ENCODE results near the gene PRTN3.

DNA sequence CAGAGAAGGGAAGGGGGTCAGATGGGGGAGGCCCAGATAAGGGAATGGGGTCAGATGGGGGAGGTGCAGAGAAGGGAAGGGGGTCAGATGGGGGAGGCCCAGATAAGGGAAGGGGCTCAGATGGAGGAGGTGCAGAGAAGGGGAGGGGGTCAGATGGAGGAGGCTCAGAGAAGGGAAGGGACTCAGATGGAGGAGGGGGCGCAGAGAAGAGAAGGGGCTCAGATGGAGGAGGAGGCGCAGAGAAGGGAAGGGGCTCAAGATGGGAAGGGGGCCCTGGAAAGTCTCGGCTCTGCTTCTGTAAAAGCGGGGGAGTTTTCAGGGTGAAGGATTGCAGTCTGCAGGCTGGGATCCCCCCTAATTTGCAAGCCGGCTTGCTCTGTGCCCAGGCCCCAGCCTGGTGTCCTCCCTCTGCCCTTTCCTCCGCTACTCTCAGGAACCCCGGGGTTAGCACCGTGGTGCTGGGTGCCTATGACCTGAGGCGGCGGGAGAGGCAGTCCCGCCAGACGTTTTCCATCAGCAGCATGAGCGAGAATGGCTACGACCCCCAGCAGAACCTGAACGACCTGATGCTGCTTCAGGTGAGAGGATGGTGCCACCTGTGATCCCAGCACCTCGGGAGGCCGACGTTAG lies 11.6 kb upstream of the PRTN3 start:
- TF ChIP-seq CTCF (conservative IDR thresholded peaks at IDR 0.05 in 1 of 2, IDR thresholded peaks at IDR 0.05 in 1 of 2; ENCODE audit: extremely low read depth in 1 of 2, insufficient read depth in 1 of 2, low read depth in 1 of 2, low read length in 2 of 2) (no peak), EZH2 (IDR thresholded peaks at IDR 0.05; ENCODE audit: borderline replicate concordance, low read length) (no peak)

Measured in mammary epithelial cell (primary cell).